IPS-18c (cell line): Measurements from ENCODE around the gene TARBP2.

Experiments used
- H3K4me3 ChIP-seq: 2 replicates; pipeline ENCODE4 v1.7.0; 2013; ENCODE audit warnings: low read depth, mild to moderate bottlenecking, low read length, moderate library complexity; ENCODE audit not compliant: insufficient read depth
- H3K9me3 ChIP-seq: one replicate; pipeline ENCODE4 v1.6.1; 2013; ENCODE audit warnings: mild to moderate bottlenecking, low read length, moderate library complexity; ENCODE audit not compliant: control insufficient read depth, insufficient read depth

Gene TARBP2

GRCh38 chr12:53486736-53487487 lies 14.2 kb upstream of the TARBP2 start:
- no peaks in the 10 kb centered on the region for H3K9me3 ChIP-seq
- no peak overlapping the region for H3K4me3 ChIP-seq

GRCh38 chr12:53489242-53489864 lies 11.7 kb upstream of the TARBP2 start:
- Histone ChIP-seq H3K4me3 (no peak overlapping the region), H3K9me3 (no peaks in the 10 kb centered on the region)

DNA sequence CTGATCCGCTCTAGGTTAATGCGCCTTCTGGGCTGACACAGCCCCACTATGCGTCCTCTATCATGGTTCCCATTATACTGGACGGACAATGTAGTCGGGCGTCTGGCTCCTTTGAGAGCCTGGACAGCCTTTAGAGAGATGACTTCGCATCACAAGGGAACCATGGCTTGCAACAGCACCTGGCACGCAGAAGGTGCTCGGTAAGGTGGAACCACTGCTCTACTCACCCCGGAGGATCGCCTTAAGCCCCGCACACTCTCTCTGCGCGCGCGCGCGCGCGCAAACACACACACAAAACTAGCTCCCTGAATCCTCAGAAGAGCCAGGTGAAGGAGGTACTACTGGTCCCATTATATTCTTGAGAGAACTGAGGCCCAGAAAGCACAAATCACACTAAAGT lies 8.9 kb upstream of the TARBP2 start:
- H3K4me3 ChIP-seq, result peak overlapping the region; percentile 40

GRCh38 chr12:53492830-53493609 lies 8.1 kb upstream of the TARBP2 start:
- Histone ChIP-seq H3K4me3 (peak overlapping the region; percentile 68), H3K9me3 (no peaks in the 10 kb centered on the region)

More for the DNA sequence above, 8.9 kb upstream of the TARBP2 start:
- H3K9me3 ChIP-seq, result no peaks in the 10 kb centered on the region

DNA sequence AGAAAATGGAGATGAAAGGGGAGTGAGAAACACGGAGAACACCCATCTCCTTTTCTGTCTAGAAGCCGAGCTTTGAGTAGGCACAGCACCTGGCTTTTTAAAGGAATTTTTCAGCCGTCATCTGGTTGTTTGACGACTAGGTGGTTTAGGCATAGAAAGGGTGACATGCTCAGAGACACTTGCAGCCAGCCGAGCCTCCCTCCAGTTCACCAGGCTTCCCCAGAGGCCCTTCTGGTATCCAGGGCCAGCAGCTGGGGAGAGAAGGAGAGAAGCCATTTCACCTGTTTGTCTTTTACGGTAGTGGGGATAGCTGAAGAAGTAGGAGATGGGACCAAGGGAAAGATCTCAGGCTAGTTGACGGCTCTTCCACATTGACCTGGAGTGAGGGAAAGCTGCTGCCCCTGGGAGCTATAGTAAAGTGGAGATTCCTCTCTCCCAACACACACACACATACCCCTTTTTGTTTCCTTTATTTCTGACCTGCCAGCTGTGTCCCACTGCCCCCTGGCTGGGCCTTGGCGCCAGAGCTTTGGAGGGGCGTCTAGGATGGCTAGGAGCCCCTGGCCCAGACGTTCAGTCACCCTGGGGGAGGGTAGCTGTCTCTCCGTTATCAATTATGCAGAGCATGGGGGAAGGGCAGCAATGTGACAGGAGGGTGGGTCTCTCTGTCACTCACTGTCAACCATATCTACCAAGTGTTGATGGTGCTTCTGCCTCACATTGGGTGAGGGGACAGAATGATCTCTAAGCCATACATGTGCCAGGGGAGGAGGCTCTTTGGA lies 7.3 kb upstream of the TARBP2 start:
- Histone ChIP-seq H3K4me3 (peak overlapping the region; percentile 68), H3K9me3 (no peaks in the 10 kb centered on the region)

DNA sequence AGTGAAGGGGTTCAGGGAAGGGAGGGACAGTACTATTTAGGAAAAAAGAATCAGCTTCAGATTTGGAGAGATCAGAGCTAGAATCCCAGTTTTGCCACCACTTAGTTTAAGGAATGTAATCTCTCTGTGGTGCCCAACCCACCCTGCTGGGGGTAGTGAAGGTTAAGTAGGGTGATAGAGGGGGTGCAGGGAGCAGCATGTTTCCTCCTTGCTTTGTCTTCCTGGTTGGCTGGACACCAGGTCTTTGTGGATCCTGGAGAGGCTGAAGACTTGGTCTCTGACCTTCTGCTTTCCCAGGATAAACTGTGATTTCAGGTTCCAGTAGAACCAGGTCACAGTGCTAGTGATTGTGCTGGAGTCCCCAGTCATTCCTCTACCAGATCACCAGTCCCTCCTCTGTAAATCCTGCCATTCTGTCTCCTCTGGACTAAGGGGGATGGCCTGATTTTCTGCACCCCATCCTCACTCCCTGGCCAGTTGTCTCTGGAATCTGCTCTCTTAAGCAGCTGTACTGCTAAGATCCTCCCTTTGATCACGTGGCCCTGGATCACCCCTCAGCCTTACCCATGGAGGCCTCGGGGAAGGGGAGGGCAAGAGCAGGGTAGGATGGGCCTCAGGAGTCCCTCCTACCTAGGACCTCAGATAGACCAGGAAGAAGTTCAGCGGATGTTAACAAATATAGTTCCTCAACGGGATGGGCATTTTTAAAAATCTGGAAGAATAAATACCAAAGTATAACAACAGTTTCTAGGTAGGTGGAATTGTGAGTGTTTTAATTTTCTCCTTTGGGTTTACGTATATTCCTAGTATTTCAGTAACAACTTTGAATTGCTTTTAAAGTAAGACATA lies 5.0 kb upstream of the TARBP2 start:
- H3K4me3 ChIP-seq, result no peak overlapping the region
- H3K9me3 ChIP-seq, result no peaks in the 10 kb centered on the region

DNA sequence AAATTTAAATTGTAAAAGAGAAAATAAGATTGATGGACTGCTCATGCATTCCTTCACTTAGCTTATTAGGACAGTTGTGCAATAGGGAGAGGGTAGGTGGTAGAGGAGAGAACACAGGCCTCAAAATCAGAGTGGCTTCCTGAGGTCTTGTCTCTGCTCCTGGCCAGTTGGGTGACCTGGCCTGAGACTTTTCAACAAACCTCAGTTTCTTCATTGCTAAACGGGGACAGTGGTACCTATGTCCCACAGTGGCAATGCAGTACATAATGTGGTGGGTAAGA lies 4.4 kb upstream of the TARBP2 start:
- Histone ChIP-seq H3K4me3 (no peak overlapping the region), H3K9me3 (no peaks in the 10 kb centered on the region)

DNA sequence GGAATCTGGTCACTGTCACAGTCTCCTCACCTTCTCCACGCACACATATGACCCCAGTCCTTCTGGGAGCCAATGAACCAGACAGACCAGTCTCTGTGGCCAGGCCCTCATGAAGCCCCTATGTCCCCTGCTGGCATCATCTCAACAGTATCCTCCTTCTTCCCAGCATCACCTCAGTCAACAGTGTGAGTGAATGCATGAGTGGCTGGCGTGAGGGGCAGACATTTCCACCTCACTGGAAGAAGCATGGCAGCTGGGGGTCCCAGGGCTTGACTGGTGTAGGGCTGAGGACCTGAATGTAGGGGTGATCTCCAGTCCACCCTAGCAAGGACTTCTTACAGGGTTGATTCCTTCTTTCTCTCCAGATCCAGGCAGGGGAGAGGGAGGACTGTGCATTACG lies 3.6 kb upstream of the TARBP2 start:
- H3K4me3 ChIP-seq, result no peak overlapping the region
- H3K9me3 ChIP-seq, result no peaks in the 10 kb centered on the region

DNA sequence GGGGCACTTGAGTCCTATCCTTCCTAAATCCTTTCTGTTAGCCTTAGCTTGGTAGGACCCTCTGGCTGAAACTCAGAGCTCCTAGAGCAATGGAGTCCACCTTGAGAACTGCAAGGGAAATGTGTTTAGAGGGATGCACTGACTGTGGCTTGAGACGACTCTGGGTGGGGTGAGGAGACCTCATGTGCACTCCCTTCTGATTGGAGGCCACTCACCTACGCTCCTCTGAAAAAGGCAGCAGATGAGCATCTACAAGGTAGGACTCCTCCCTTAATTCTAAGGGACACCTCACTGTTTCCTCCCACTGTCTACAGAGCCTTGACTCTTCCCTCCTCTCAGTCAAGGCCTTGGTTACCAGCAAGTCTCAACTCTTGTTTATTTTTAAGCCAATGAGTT lies 2.9 kb upstream of the TARBP2 start:
- Histone ChIP-seq H3K9me3 (no peaks in the 10 kb centered on the region), H3K4me3 (peak overlapping the region; percentile 74)

GRCh38 chr12:53499266-53500141 lies 1.6 kb upstream of the TARBP2 start, which contains the start of gene MAP3K12:
Gene MAP3K12 (minus strand): TSS chr12:53499458. CDS start chr12:53487391, 12,067 bp downstream.
- H3K9me3 ChIP-seq, result no peaks in the 10 kb centered on the region

DNA sequence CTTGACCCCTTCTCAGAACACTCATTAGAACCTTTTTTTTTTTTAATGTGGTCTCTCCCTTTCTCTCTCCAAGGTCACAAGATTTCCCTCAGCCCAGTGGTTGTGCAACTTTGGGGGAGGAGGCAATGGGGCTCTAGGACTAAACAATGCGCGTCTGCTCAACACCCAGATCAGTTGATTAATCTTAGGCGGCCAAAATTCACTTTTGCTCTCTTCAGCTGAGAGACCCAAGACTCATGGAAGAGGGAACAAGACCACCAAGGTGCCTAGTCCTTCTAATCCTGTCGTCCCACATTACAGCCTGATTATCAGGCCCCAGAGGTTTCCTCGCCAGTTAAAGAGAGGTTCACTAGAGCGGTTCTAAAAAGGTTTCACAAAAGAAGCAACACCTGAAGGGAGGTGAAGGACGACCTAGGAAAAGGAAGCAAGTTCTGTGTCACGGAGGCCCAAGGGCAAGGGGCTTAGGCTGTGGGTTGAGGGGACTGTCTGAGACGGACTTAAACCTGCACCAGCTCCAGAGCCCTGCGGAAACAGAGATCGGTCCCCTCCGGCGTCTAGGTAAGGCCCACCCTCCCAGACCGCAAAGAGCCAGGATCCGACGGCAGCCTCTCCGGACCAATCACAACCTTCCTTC lies 824 bp upstream of the TARBP2 start:
- Histone ChIP-seq H3K9me3 (no peaks in the 10 kb centered on the region), H3K4me3 (peak overlapping the region; percentile 74)

More at GRCh38 chr12:53499266-53500141, 1.6 kb upstream of the TARBP2 start, which contains the start of gene MAP3K12:
- peak within 1 kb of the TSS; percentile 74 for H3K4me3 ChIP-seq

DNA sequence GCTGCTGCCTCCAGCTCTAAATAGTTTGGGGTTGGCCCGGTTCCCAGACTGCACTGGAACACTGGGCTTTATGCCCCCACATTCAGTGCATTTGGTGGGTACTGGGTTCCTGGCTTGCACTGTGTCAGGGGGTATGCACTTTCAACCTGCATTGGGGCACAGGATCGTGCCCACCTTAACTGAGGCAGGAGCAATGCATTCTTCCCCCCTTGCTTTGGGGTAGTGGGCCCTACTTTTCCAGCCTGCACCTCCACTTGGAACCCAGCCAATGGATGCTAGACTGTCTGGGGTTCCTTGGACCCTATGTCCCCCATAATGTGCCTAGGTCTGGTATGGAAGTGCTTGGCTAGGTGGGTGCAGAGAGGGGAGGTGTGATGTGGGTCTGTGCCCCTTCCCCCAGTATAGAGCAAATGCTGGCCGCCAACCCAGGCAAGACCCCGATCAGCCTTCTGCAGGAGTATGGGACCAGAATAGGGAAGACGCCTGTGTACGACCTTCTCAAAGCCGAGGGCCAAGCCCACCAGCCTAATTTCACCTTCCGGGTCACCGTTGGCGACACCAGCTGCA lies 615 bp downstream of the TARBP2 start:
- Histone ChIP-seq H3K4me3 (peak overlapping the region; percentile 95), H3K9me3 (no peaks in the 10 kb centered on the region)

- Histone ChIP-seq H3K4me3 (peak overlapping the region; percentile 95; the same call in 1 of the 2 replicates), H3K9me3 (no peaks in the 10 kb centered on the region)
Observed at GRCh38 chr12:53502331-53502730, 1.2 kb downstream of the TARBP2 start.

DNA sequence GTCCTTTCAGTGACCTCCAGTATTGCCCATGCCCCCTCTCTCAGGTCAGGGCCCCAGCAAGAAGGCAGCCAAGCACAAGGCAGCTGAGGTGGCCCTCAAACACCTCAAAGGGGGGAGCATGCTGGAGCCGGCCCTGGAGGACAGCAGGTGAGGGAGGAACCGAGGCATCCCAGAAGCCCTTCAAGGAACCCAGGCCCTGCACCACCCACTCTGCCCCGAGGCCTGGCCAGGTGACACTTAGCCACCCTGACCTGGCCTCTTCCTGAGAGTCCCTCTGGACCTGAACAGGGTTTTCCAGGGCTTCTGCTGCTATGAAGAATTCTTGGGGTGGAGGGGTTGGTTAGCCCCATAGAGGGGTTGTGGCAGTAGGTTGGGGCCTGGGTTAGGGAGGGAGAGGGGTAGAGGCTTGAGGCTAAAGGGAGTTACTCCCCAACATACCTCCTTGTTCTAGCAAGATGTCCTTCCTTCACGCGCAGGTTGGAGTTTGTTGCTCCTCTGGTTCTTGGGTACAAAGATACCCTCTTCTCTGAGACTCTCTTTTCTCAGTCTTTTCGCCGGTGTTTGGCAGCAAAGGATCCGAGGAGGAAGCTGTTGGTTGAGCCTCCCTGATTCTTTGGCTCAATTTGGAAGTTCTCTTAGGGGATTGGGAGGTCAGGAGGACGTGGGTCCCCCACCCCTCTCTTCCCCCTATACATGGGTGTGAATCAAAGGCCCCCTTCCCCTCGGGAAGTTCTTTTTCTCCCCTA lies 2.1 kb downstream of the TARBP2 start:
- H3K9me3 ChIP-seq, result no peaks in the 10 kb centered on the region
- H3K4me3 ChIP-seq, result no peak overlapping the region
